ENCODE data around the gene TNFSF8.

The TNFSF8 gene

DNA sequence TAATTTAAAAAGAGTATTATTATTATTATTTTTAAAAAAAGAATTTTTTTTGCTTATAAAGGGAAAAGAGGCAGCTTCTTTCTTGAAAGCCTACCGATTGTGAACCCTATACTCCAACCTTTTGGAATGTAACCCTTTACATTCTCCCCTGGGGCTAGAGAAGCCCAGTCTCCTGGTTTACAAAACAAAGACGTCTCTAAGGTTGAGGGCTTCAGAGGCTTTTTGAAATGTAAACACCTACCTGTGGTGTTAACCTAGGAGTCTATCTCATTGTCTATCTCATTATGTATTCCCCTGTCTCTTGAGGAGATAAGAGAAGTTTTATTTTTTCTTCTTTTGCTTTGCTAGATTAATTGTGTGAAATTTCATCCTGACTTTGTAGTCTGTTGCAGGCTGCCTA, 4.7 kb downstream of the TNFSF8 start:
- H3K27ac Mint-ChIP-seq = no peak overlapping the region
- no peak for DNase-seq
- peaks cover 46% of the 10 kb centered on the region for H3K27me3 Mint-ChIP-seq (ENCODE audit: low read depth, poor library complexity)
- H3K4me1 Mint-ChIP-seq = peaks cover 4% of the 10 kb centered on the region
- H3K4me3 Mint-ChIP-seq = no peak overlapping the region
- H3K36me3 Mint-ChIP-seq (ENCODE audit: low read depth) = no peaks in the 10 kb centered on the region
- TF ChIP-seq, protein P1, sequence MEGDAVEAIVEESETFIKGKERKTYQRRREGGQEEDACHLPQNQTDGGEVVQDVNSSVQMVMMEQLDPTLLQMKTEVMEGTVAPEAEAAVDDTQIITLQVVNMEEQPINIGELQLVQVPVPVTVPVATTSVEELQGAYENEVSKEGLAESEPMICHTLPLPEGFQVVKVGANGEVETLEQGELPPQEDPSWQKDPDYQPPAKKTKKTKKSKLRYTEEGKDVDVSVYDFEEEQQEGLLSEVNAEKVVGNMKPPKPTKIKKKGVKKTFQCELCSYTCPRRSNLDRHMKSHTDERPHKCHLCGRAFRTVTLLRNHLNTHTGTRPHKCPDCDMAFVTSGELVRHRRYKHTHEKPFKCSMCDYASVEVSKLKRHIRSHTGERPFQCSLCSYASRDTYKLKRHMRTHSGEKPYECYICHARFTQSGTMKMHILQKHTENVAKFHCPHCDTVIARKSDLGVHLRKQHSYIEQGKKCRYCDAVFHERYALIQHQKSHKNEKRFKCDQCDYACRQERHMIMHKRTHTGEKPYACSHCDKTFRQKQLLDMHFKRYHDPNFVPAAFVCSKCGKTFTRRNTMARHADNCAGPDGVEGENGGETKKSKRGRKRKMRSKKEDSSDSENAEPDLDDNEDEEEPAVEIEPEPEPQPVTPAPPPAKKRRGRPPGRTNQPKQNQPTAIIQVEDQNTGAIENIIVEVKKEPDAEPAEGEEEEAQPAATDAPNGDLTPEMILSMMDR (IDR thresholded peaks at IDR 0.05) = no peak
- H3K9me3 Mint-ChIP-seq = no peaks in the 10 kb centered on the region

DNA sequence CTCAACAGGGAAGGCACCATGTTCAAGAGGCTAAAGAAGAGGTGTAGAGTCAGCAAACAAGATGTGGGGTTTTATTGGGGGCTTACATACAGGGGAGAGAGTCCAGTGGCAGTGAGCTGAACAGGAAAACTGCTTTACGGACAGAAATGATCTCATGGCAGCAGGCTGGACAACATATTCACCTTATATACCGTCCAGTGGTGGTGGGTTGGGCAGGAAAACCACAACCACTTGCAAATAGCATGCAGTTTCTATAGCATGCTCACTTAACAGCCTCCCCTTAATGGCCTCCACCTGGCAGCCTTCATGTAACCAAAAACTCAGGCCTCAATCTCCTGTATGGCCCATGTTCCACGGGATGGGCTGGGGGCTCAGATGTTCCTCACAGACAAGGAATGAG, 5.4 kb downstream of the TNFSF8 start:
- H3K9me3 Mint-ChIP-seq = no peaks in the 10 kb centered on the region
- no peak for DNase-seq
- no peaks in the 10 kb centered on the region for H3K36me3 Mint-ChIP-seq (ENCODE audit: low read depth)
- TF ChIP-seq, protein P1 (IDR thresholded peaks at IDR 0.05) = no peak
- H3K4me1 Mint-ChIP-seq = no peaks in the 10 kb centered on the region
- H3K27me3 Mint-ChIP-seq (ENCODE audit: low read depth, poor library complexity) = peaks cover 44% of the 10 kb centered on the region
- no peak overlapping the region for H3K27ac Mint-ChIP-seq
- H3K4me3 Mint-ChIP-seq = no peak overlapping the region

DNA sequence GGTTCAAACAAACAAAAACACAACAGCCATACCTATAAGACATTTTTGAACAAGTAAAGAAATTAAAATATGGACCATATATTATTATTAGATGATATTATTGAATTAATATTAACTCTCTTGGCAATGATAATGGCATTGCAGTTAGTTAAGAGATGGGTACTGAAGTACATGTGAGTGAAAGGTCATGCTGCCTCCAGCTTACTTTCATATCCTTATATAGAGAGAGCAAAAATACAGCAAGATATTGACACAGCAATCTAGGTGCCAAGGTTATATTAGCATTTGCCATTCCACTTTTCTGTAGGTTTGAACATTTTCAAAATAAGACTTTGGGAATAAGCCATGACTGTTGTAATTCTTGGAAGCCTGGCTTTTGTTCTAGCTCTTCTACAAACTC, 6.1 kb downstream of the TNFSF8 start:
- no peak for DNase-seq
- Mint-ChIP-seq H3K27me3 (ENCODE audit: low read depth, poor library complexity) (peaks cover 44% of the 10 kb centered on the region), H3K36me3 (ENCODE audit: low read depth) (no peaks in the 10 kb centered on the region), H3K27ac (no peak overlapping the region), H3K9me3 (no peaks in the 10 kb centered on the region), H3K4me1 (peaks cover 6% of the 10 kb centered on the region), H3K4me3 (no peak overlapping the region)
- TF ChIP-seq, protein P1 (IDR thresholded peaks at IDR 0.05) = no peak

DNA sequence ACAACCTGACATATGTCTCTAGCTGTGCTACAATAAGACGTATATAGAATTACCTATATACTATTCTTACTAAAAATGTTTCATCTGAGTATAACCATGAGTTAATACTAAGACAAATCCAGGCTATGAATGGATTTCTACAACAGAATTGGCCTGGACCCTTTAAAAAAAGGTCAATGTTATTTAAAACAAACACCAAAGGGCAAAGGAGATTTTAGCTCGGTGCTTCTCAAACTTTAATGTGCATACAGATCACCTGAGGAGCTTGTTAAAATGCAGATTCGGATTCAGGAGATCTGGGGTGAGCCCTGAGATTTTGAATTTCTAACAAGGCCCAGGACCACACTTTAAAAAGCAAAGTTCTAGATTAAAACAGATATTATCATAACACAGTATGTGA, 6.5 kb downstream of the TNFSF8 start:
- peaks cover 7% of the 10 kb centered on the region for H3K4me1 Mint-ChIP-seq
- no peak for DNase-seq
- peaks cover 44% of the 10 kb centered on the region for H3K27me3 Mint-ChIP-seq (ENCODE audit: low read depth, poor library complexity)
- no peak overlapping the region for H3K4me3 Mint-ChIP-seq
- TF ChIP-seq, protein P1 (IDR thresholded peaks at IDR 0.05) = no peak
- H3K9me3 Mint-ChIP-seq = no peaks in the 10 kb centered on the region
- no peak overlapping the region for H3K27ac Mint-ChIP-seq
- H3K36me3 Mint-ChIP-seq (ENCODE audit: low read depth) = no peaks in the 10 kb centered on the region

DNA sequence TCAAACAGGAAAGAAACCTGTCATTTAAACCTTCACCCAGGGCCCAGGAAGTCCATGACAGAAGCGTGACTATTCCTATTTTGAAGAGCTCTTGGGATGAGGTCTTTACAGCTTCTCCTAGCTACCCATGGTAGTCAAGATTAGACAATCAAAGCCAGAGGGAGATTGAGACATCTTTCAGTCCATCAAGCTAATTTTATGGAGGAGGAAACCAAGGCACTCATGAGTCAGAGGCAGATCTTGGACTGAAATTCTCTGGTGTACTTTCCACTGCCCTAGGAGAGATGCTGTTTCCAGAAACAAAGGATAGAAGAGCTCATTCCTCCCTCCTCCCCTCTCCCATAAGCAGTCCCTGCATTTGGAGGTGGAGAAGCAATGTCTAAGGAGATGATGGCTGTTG, 9.2 kb downstream of the TNFSF8 start:
- peaks cover 7% of the 10 kb centered on the region for H3K4me1 Mint-ChIP-seq
- H3K27ac Mint-ChIP-seq = no peak overlapping the region
- H3K9me3 Mint-ChIP-seq = no peaks in the 10 kb centered on the region
- H3K27me3 Mint-ChIP-seq (ENCODE audit: low read depth, poor library complexity) = peaks cover 33% of the 10 kb centered on the region
- no peak for DNase-seq
- H3K4me3 Mint-ChIP-seq = no peak overlapping the region
- TF ChIP-seq, protein P1 (IDR thresholded peaks at IDR 0.05) = no peak
- no peaks in the 10 kb centered on the region for H3K36me3 Mint-ChIP-seq (ENCODE audit: low read depth)

DNA sequence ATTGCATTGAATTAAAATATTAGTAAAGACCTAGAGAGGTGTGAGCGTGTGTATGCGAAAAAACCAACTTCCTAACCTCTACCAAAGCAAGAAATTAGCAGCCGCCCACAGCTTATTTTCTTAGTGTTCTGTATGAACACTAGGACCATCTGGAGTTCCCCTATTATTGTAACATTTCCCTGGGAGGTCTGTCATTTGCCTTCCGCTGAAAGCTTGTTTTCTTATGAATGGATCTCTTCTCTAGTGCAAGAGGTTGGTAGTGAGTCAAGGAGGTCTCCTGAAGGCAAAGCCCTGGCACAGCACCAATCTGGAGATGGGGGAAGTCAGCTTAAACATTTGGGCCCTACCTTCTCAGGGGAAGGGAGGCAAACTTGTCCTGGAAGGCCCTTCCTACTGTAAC, 10.8 kb downstream of the TNFSF8 start:
- no peak for DNase-seq
- Mint-ChIP-seq H3K27me3 (ENCODE audit: low read depth, poor library complexity) (peaks cover 31% of the 10 kb centered on the region), H3K27ac (no peak overlapping the region), H3K4me1 (peaks cover 15% of the 10 kb centered on the region), H3K9me3 (no peaks in the 10 kb centered on the region), H3K36me3 (ENCODE audit: low read depth) (no peaks in the 10 kb centered on the region), H3K4me3 (no peak overlapping the region)
- TF ChIP-seq, protein P1 (IDR thresholded peaks at IDR 0.05) = no peak

Data from nephron progenitor cell (in vitro differentiated cells).